Lung (tissue), 12 donors: ENCODE data around the gene ACADM. TPM values are rescaled to one million over a fixed set of nuclear protein-coding genes. Genes with fewer than 3 reads are reported as not detected.
A peak's percentile ranks its signal among the peaks of the same experiment; 100 is the strongest.
"Not testable (repeated sequence)": the region's sequence is repeated elsewhere in the genome, so short reads cannot be mapped to it uniquely, and the experiment has no call there.

ENCODE experiments used
- ATAC-seq: fragments of 200-7000 bp; cut with Tn5 transposase; one replicate; pipeline ENCODE4 v1.9.1; 2020; ENCODE audit warnings: moderate number of reproducible peaks; ENCODE audit not compliant: insufficient read depth, low FRiP score
- DNase-seq, 3 donors: peaks; one replicate each; pipeline ENCODE4 v3.0.0-alpha.2; 2013 to 2017
- H3K27ac ChIP-seq, 2 donors: one replicate each; pipeline ENCODE4 v1.5.1; 2013; ENCODE audit warnings: mild to moderate bottlenecking in 2 of 2, moderate library complexity in 2 of 2, control low read depth in 1 of 2, inconsistent platforms in 1 of 2, low read depth in 1 of 2, low read length in 1 of 2
- H3K27me3 ChIP-seq, 3 donors: one replicate each; pipeline ENCODE4 v1.5.1; 2013; ENCODE audit warnings: low read length in 2 of 3; ENCODE audit not compliant: control insufficient read depth in 3 of 3, insufficient read depth in 3 of 3
- H3K36me3 ChIP-seq, 4 donors: one replicate each; pipeline ENCODE4 v1.5.1; 2013; ENCODE audit warnings: low read length in 4 of 4, mild to moderate bottlenecking in 1 of 4, moderate library complexity in 1 of 4; ENCODE audit not compliant: control insufficient read depth in 4 of 4, insufficient read depth in 4 of 4
- H3K4me1 ChIP-seq, 5 donors: one replicate each; pipeline ENCODE4 v1.5.1; 2013; ENCODE audit warnings: low read length in 5 of 5, mild to moderate bottlenecking in 2 of 5, moderate library complexity in 1 of 5; ENCODE audit not compliant: control insufficient read depth in 5 of 5, insufficient read depth in 5 of 5
- H3K4me3 ChIP-seq: one replicate; pipeline ENCODE4 v1.5.1; 2013; ENCODE audit warnings: mild to moderate bottlenecking, control low read depth, moderate library complexity
- H3K9ac ChIP-seq, 2 donors: one replicate each; pipeline ENCODE4 v1.5.1; 2013; ENCODE audit warnings: low read length in 2 of 2, control low read depth in 1 of 2; ENCODE audit not compliant: insufficient read depth in 1 of 2
- H3K9me3 ChIP-seq, 4 donors: one replicate each; pipeline ENCODE4 v1.5.1; 2013; ENCODE audit warnings: low read length in 3 of 4, mild to moderate bottlenecking in 1 of 4, moderate library complexity in 1 of 4; ENCODE audit not compliant: control insufficient read depth in 4 of 4, insufficient read depth in 3 of 4
- WGBS, 2 donors: extraction: QIAGEN DNeasy Blood & Tissue Kit; methylation state at CpG; one replicate each; pipeline ENCODE4 v1.1.7; 2013; 5-methylcytosine and 5-hydroxymethylcytosine counted together
- polyA plus RNA-seq, 2 donors: library from polyadenylated mRNA; stranded (reverse); fragments of 200-250 nt; gene quantifications; one replicate each; pipeline ENCODE4 v1.2.1, GENCODE V29; 2013
- total RNA-seq, 2 donors: library from RNA; depleted of rRNA in 1 of 2; stranded (reverse); fragments of >200 nt in 1 of 2; gene quantifications; one replicate each; pipeline ENCODE4 v1.2.1, GENCODE V29; 2014 to 2021
- TF ChIP-seq, protein P1 (sequence below): IDR thresholded peaks from 2 replicates; pipeline ENCODE4 v1.5.1; 2012; ENCODE audit warnings: mild to moderate bottlenecking; ENCODE audit errors: control extremely low read depth, extremely low read depth
- donor health status: control.
- donor health status: control.
- donor health status: Bipolar disorder and iron deficiency.
- donor health status: healthy.
- donor health status: DM: yes; HTN: yes; CAD: no.

ACADM gene
- total and polyA plus RNA-seq, 4 donors: 14.9 to 71.5 (median 31.4) TPM

DNA sequence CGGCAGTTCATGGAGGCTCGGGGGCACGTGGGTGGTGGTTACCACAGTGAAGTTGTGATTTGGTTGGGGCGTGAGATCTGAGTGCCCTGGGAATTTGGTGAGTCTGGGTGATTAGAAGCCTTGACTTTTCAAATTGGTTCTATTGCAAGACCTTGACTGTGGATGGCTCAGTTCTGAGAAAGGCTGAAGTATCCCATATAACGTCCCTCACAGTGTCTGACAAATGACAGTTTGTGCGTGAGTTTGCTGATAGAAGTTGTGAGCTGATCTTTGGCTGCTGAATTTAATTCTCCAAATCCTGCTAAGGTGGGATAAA, 72.7 kb downstream of the ACADM start:
- ATAC-seq (peak; percentile 39), DNase-seq (no peak)
- peaks cover 24 to 35% (median 32%) of the 10 kb centered on the region in 4 donors for H3K36me3 ChIP-seq
- no peak overlapping the region for H3K4me3 ChIP-seq
- 93% methylated on average over 6 of the region's 6 CpGs for WGBS, 2 donors
- H3K27me3 ChIP-seq: no peaks in the 10 kb centered on the region
- TF ChIP-seq, protein P1, sequence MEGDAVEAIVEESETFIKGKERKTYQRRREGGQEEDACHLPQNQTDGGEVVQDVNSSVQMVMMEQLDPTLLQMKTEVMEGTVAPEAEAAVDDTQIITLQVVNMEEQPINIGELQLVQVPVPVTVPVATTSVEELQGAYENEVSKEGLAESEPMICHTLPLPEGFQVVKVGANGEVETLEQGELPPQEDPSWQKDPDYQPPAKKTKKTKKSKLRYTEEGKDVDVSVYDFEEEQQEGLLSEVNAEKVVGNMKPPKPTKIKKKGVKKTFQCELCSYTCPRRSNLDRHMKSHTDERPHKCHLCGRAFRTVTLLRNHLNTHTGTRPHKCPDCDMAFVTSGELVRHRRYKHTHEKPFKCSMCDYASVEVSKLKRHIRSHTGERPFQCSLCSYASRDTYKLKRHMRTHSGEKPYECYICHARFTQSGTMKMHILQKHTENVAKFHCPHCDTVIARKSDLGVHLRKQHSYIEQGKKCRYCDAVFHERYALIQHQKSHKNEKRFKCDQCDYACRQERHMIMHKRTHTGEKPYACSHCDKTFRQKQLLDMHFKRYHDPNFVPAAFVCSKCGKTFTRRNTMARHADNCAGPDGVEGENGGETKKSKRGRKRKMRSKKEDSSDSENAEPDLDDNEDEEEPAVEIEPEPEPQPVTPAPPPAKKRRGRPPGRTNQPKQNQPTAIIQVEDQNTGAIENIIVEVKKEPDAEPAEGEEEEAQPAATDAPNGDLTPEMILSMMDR: no peak
- no peaks in the 10 kb centered on the region for H3K4me1 ChIP-seq
- no peak overlapping the region for H3K27ac ChIP-seq
- no peaks in the 10 kb centered on the region for H3K9me3 ChIP-seq
- H3K9ac ChIP-seq: no peak overlapping the region

DNA sequence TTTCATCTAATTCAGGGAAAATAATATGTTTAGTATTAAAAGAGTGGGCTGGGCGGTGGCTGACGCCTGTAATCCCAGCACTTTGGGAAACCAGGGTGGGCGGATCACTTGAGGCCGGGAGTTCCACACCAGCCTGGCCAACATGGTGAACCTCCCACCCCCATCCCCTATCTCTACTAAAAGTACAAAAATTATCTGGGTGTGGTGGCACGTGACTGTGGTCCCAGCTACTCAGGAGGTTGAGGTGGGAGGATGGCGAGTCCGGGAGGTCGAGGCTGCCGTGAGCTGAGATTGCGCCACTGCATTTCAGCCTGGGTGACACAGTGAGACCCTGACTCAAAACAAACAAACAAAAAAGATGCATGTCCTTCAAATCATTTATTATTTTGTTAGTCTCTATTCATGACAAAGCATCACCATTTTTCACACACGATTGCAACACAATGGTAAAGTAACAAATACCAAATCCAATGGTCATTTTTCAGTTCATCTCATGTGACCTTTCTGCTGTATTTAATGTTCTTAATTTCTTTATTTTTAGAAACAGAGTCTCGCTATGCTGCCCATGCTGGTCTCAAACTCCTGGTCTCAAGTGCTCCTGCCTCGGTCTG, 73.2 kb downstream of the ACADM start:
- Histone ChIP-seq H3K27me3 (no peaks in the 10 kb centered on the region), H3K36me3 (peaks cover 23 to 31% (median 28%) of the 10 kb centered on the region in 4 donors), H3K27ac (no peak overlapping the region), H3K9me3 (no peaks in the 10 kb centered on the region), H3K4me3 (no peak overlapping the region), H3K4me1 (no peaks in the 10 kb centered on the region), H3K9ac (no peak overlapping the region)
- WGBS, 2 donors: 93 to 95% methylated on average over 13 of the region's 13 CpGs
- TF ChIP-seq, protein P1: no peak
- ATAC-seq (no peak), DNase-seq (no peak)

DNA sequence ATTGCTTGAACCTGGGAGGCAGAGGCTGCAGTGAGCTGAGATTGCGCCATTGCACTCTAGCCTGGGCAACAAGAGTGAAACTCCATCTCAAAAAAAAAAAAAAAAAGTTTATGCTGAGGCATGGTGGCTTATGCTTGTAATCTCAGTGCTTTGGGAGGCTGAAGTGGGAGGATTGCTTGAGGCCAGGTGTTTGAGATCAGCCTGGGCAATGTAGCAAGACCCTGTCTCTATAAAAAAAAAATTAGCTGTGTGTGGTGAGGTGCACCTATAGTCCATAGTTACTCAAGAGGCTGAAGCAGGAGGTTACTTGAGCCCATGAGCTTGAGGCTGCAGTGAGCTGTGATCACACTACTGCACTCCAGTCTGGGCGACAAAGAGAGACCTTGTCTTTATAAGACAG, 77.0 kb downstream of the ACADM start:
- not testable (repeated sequence) for DNase-seq, H3K4me3 ChIP-seq, H3K9me3 ChIP-seq, H3K27ac ChIP-seq, H3K9ac ChIP-seq, H3K36me3 ChIP-seq, ATAC-seq, H3K4me1 ChIP-seq, H3K27me3 ChIP-seq
- 50 to 97% methylated on average over 2 of the region's 2 CpGs for WGBS, 2 donors

DNA sequence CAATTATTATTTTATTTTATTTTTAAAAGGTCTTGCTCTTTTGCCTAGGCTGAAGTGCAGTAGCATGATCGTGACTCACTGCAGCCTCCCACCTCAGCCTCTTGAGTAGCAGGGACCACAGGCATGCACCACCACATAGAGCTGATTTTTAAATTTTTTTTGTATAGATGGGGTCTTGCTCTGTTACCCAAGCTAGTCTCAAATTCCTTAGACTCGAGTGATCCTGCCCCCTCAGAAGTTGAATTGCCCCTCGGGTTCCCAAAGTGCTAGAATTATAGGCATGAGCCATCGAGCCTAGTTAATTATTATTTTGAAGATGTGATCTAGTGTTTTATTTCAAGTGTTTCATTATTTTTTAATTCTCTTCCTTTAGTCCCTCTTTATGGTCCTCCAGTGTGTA, 84.4 kb downstream of the ACADM start:
- no peaks in the 10 kb centered on the region for H3K9me3 ChIP-seq
- no peak overlapping the region for H3K27ac ChIP-seq
- H3K4me1 ChIP-seq: no peaks in the 10 kb centered on the region
- H3K27me3 ChIP-seq: no peaks in the 10 kb centered on the region
- 81 to 92% methylated on average over 4 of the region's 4 CpGs for WGBS, 2 donors
- no peak overlapping the region for H3K4me3 ChIP-seq
- no peak overlapping the region for H3K9ac ChIP-seq
- no peaks in the 10 kb centered on the region for H3K36me3 ChIP-seq
- TF ChIP-seq, protein P1: no peak
- DNase-seq: no peak
- no peak for ATAC-seq

DNA sequence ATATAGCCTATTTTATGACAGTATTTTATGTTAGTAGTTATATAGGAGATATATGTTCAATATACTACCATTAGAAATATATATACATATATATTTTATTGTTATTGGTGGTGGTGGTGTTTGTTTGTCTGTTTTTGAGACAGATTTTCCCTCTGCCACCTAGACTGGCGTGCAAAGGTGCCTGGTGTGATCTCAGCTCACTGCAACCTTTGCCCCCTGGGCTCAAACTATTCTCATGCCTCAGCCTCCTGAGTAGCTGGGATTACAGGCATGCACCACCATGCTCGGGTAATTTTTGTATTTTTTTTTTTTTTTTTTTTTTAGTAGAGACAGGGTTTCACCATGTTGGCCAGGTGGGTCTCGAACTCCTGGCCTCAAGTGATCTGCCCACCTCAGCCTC, 85.6 kb downstream of the ACADM start:
- H3K27me3 ChIP-seq, H3K36me3 ChIP-seq, H3K9me3 ChIP-seq, H3K27ac ChIP-seq, H3K9ac ChIP-seq, ATAC-seq, H3K4me1 ChIP-seq, DNase-seq, H3K4me3 ChIP-seq: not testable (repeated sequence)
- WGBS, 2 donors: 89 to 98% methylated on average over 3 of the region's 3 CpGs
